HG02981 (cell line): ENCODE data around the gene OBP2A.
A peak's percentile ranks its signal among the peaks of the same experiment; 100 is the strongest.
"Not testable (repeated sequence)": the region's sequence is repeated elsewhere in the genome, so short reads cannot be mapped to it uniquely, and the experiment has no call there.

Source experiments
- ATAC-seq: cut with Tn5 transposase; IDR thresholded peaks from one replicate; pipeline ENCODE4 v1.9.1; 2021; ENCODE audit warnings: mild to moderate bottlenecking, moderate library complexity; ENCODE audit not compliant: unreplicated experiment

Gene OBP2A, protein sequence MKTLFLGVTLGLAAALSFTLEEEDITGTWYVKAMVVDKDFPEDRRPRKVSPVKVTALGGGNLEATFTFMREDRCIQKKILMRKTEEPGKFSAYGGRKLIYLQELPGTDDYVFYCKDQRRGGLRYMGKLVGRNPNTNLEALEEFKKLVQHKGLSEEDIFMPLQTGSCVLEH

DNA sequence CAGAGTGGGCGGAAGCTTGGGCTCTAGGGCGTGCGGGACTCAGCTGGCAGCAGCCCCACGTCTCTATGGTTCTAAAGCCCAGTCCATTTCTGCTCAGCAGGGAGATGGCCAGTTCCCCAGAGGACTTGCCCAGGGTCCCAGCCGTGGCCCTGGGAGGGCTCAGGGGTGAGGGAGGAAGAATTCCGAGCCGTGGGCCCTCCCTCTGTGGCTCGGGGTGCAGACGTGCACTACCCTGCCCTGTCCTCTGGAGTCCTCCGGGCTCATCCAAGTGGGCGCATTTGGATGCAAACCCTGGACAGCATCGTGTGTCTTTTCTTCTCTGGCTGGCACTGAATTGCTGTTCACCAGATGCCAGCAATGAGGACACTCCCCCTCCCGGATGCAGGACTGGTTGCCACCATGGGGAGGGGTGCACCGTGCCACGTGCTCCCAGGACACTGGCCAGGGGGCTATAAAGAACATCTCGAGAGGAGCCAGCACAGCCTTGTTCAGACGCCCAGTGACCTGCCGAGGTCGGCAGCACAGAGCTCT is at the start of gene OBP2A:
Gene OBP2A, plus strand, starts transcription at position 481 of the 531 bp plus-strand sequence. CDS start 55 bp downstream, outside the sequence.
- not testable (repeated sequence) for ATAC-seq

GRCh38 chr9:135498381-135499126 is 47.4 kb upstream of the OBP2A start:
- ATAC-seq: no peak

DNA sequence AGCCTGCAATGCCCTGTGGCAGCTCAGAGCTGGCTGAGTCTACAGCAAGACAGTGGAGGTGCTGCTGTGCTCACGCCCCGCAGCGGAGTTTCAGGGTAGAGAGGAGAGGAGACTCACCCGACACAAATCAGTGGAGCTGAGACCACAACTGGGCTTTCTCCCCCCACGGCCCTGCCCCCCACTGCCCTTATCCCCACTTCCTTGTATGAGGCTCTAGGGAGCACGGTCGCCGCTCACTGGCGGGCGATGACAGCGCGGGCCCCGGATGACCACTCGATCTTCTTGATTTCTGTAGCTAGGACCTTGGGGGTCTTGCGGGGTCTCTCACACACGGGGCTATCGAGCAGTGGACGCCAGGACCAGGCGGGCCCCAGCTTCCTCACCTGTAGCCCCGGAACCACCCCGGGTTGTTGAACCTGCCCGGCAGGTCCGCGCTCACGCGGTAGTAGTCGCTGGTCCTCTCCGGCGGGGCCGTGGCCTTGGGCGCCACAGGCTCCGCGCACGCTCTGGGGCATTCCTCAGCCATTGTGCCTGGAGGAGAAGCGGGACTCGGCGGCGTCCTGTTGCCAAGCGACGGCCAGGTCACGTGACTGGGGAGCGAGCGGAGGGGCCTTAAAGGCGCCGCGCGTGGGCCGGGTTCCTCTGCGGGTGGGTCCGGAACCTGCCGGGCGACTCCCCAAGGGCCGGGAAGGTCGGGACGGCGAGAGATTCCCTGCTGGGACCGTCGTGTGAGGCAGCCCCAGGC is 46.4 kb upstream of the OBP2A start:
- ATAC-seq: peak; percentile 54

DNA sequence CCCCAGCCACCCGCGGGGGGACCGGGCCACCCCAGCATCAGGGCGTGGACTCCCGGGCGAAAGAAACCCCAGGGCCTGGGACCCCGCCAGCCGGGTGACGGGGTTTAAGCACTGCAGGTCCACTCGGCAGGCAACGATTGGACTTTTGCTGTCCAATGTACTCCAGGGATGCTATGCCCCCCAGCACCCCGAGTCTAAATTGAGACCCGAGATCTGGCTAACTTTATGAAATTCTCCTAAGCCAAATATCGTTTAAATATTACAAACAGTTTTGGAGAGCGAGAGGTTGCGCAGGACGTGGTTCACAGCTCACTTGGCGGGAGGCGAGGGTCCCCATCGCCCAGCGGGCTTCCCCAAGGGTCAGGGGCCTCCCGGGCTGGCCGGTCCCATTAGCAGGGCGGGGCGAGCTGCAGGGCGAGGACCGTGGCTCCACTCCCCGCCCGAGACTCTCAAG is 45.8 kb upstream of the OBP2A start:
- ATAC-seq: no peak

DNA sequence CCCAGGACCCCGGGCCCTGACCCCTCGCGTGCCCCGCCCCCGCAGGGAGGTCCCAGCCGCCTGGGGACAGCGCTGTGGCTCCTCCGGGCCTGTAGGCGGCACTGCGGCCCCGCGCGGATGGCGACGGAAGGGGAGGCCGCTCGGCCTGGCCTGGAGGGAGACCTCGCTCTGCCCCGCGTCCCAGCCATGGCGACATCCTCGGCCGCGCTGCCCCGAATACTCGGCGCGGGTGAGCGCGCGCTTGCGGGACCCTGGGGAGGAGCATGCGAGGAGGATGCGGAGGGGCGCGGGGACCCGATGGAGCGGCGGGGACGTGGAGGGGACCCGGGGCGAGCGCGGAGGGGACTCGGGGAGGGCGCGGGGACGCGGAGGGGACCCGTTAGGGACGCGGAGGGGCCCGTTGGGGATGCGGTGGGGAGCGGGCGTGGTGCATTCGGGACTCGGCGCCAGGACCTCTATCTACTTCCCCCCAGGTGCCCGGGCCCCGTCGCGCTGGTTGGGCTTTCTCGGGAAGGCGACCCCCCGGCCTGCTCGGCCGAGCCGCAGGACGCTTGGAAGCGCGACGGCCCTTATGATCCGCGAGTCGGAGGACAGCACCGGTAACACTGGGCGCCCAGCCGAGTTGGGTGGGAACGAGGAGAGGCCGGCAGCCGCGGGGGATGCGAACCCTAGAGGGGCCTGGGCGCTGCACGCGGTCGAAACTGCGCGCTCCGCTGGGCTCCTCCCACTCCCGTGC is 45.2 kb upstream of the OBP2A start, which contains the start of gene MRPS2:
Gene MRPS2, plus strand, starts transcription at position 158 of the 736 bp plus-strand sequence. Its CDS starts 29 bp downstream, at position 187.
- peak; percentile 73 for ATAC-seq

DNA sequence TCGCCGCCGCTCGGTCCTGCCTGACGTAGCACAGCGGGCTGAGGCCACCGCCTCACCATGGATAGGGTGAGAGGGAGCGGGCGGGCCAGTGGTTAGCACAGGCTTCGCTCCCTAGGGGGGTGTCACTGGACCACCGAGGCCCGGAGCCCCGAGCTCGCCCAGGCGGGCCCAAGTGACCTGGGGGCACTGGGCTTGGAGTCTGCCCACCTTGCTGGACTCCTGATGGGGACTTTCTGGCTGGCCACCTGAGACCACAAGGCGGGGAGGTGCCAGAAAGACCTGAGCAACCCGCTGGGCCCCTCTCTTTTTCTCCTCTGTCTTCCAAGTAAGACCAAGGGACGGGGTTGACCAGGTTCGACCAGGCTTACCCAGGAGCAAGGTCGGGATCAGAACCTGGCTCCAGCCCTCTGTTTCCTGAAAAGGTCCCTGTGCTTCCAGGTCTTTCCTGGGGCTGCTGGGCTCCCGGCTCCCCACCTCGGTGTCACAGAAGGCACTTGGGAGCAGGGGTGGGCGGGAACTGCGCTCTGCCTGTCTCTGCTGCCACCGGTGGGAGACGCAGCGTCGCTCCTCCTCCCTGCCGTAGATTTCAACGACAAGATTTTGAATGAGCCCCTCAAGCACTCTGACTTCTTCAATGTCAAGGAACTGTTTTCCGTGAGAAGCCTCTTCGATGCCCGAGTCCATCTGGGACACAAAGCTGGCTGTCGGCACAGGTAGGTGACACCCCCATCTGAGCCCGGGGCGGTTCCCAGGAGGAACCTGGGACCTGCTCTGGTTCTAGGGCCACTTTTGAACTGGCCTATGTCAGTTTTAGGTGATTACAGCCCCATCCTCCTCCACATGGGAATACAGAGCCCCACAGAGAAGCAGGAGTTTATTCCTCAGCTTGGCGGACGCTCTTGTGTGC is 44.4 kb upstream of the OBP2A start:
- no peak for ATAC-seq

- no peak for ATAC-seq
Measured at GRCh38 chr9:135502168-135502872, 43.6 kb upstream of the OBP2A start.

GRCh38 chr9:135502873-135503321 is 43.0 kb upstream of the OBP2A start:
- no peak for ATAC-seq

DNA sequence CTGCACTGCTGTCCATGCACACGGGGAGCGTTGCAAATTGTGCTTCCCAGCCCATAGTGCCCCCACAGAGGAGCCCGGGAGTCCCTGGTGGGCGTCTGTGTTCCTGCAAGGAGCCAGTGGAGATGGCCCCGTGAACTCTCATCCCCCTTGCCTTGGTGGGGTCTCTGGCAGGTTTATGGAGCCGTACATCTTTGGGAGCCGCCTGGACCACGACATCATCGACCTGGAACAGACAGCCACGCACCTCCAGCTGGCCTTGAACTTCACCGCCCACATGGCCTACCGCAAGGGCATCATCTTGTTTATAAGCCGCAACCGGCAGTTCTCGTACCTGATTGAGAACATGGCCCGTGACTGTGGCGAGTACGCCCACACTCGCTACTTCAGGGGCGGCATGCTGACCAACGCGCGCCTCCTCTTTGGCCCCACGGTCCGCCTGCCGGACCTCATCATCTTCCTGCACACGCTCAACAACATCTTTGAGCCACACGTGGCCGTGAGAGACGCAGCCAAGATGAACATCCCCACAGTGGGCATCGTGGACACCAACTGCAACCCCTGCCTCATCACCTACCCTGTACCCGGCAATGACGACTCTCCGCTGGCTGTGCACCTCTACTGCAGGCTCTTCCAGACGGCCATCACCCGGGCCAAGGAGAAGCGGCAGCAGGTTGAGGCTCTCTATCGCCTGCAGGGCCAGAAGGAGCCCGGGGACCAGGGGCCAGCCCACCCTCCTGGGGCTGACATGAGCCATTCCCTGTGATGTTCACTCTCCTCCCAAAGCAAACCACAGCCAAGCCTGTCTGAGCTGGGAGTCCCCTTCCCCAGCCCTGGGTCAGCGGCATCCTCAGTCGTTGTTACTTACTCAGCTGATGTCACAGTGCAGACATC is 42.3 kb upstream of the OBP2A start:
- no peak for ATAC-seq

DNA sequence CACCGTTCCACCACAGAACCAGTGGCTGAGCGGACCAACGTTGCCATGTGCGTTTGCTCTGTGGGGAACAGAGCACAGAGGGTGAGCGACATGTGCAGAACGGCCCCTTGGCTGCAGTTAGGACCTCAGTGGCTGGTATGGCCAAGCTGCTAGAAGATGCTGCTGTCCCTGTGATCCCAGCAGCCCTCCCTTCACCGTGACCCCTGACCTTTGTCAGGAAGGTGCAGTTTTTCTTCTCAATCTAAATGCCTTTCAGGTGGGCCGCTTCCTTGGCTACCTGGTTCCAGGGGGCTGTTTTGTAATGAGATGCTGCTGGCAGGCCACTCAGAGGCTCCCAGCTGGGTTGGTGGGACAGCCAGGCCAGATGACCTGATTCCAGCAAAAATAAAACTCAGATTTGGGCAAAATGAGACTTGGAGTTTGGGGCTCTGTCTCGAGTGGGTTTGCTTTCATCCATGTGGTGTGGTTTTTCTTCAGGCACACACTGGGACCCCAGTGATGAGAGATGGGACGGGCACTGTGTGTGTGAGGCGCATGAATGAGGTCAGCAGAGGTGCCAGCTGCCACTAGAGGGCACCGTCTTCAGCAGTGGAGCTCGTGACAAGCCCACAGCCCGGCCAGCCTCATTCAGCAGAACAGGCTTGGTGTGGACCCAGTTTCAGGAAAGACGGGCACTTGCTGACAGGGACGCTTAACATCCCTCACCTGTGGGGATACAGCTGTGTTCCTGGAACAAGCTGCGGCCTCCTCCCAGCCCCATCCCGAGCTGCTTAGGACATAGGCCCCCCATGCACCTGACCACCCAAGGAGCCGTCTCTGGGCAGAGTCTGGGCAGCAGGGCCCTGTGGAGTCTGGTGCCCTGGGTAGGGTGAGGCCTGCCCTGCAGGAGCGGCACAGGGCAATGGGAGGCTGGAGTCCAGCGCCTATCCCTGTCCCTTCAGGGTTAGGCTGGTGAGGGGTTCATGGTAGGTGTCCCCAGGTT is 41.4 kb upstream of the OBP2A start:
- no peak for ATAC-seq

- ATAC-seq: no peak
Measured at GRCh38 chr9:135505406-135506187, 40.3 kb upstream of the OBP2A start.

GRCh38 chr9:135506327-135507103 is 39.4 kb upstream of the OBP2A start:
- no peak for ATAC-seq

GRCh38 chr9:135507104-135508035 is 38.6 kb upstream of the OBP2A start:
- no peak for ATAC-seq

- no peak for ATAC-seq
Measured at GRCh38 chr9:135508211-135508820, 37.6 kb upstream of the OBP2A start.
